Naive thymus-derived CD8-positive, alpha-beta T cell (primary cell): ENCODE measurements around the gene ING5. TPM values are rescaled to one million over a fixed set of nuclear protein-coding genes. Genes with fewer than 3 reads are reported as not detected.

ENCODE experiments used
- ATAC-seq, 2 donors: fragments of 150-1000 bp; cut with Tn5 transposase in 1 of 2; sonication (Bioruptor Pico), chemical (Tn5 transposase) in 1 of 2; 1 replicate in 1 of 2; 2 replicates in 1 of 2; pipeline ENCODE4 v1.10.0; 2021; ENCODE audit warnings: mild to moderate bottlenecking in 2 of 2, moderate library complexity in 2 of 2
- POLR2A ChIA-PET: fragments of 350-600 bp; sonication (Branson Sonifier 250); formaldehyde crosslinking; loops from one replicate; lab custom pipeline; 2021; ENCODE audit warnings: antibody characterized with exemption; lab: Charles Lee
- DNase-seq, 10 donors: peaks; one replicate each; pipeline versions ENCODE4 v3.0.0 to v3.0.0-alpha.2; 2020 to 2022
- H3K27ac Mint-ChIP-seq, 10 donors: one replicate each; pipeline ENCODE4 v1.8.0; 2020 to 2022; ENCODE audit warnings: mild to moderate bottlenecking in 10 of 10, mixed read lengths in 10 of 10, moderate library complexity in 4 of 10, inconsistent platforms in 1 of 10
- H3K27me3 Mint-ChIP-seq, 5 donors: one replicate each; pipeline ENCODE4 v1.8.0; 2021 to 2022; ENCODE audit warnings: mixed read lengths in 5 of 5
- H3K36me3 Mint-ChIP-seq, 3 donors: one replicate each; pipeline ENCODE4 v1.8.0; 2020 to 2022; ENCODE audit warnings: mixed read lengths in 3 of 3, mild to moderate bottlenecking in 2 of 3, inconsistent platforms in 1 of 3
- H3K4me1 Mint-ChIP-seq, 4 donors: one replicate each; pipeline ENCODE4 v1.8.0; 2021 to 2022; ENCODE audit warnings: mixed read lengths in 4 of 4
- H3K4me3 Mint-ChIP-seq, 10 donors: one replicate each; pipeline ENCODE4 v1.8.0; 2020 to 2022; ENCODE audit warnings: mild to moderate bottlenecking in 10 of 10, mixed read lengths in 10 of 10, moderate library complexity in 6 of 10, inconsistent platforms in 1 of 10
- H3K9me3 Mint-ChIP-seq, 9 donors: one replicate each; pipeline ENCODE4 v1.8.0; 2020 to 2022; ENCODE audit warnings: mixed read lengths in 9 of 9, mild to moderate bottlenecking in 3 of 9, inconsistent platforms in 1 of 9, moderate library complexity in 1 of 9
- polyA plus RNA-seq, 3 donors: library from polyadenylated mRNA; unstranded; fragments of 300-500 nt; fragmentation: Illumina TruSeq; gene quantifications; one replicate each; pipeline ENCODE4 v1.2.3, GENCODE V29; 2021
- total RNA-seq, 8 experiments: library from RNA in 2 of 8; stranded (reverse) in 2 of 8; gene quantifications; one replicate each; pipeline ENCODE4 v1.2.3 and lab custom pipeline; 2021 to 2026

ING5 gene
- total and polyA plus RNA-seq, 5 experiments from 2014 or later: 16.4 to 80.8 (median 23.5) TPM

DNA sequence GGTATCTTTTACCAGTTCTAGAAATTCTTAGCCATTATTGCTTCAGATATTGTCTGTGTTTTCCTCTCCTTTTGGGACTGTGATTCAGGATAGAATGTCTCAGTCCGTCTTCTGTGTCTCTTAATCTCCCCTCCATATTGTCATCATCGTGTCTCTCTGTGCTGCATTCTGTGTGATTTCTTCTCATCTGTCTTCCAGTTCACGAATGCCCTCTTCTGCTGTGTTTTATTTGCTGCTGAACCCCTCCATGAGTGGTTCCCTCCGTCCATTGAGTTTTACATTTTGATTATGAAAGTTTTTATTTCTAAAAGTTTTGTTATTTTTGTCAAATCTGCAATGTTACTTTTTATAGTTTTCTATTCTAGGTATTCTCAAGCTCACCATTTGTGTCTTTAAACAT is 44.2 kb downstream of the ING5 start:
- Mint-ChIP-seq H3K4me1 (peaks cover 3 to 5% (median 4%) of the 10 kb centered on the region in 4 donors), H3K36me3 (peaks cover 11 to 46% (median 19%) of the 10 kb centered on the region in 3 donors), H3K9me3 (no peaks in the 10 kb centered on the region), H3K27ac (no peak overlapping the region), H3K27me3 (no peaks in the 10 kb centered on the region), H3K4me3 (no peak overlapping the region)
- no peak for DNase-seq
- POLR2A ChIA-PET: no interaction called here
- no peak for ATAC-seq

DNA sequence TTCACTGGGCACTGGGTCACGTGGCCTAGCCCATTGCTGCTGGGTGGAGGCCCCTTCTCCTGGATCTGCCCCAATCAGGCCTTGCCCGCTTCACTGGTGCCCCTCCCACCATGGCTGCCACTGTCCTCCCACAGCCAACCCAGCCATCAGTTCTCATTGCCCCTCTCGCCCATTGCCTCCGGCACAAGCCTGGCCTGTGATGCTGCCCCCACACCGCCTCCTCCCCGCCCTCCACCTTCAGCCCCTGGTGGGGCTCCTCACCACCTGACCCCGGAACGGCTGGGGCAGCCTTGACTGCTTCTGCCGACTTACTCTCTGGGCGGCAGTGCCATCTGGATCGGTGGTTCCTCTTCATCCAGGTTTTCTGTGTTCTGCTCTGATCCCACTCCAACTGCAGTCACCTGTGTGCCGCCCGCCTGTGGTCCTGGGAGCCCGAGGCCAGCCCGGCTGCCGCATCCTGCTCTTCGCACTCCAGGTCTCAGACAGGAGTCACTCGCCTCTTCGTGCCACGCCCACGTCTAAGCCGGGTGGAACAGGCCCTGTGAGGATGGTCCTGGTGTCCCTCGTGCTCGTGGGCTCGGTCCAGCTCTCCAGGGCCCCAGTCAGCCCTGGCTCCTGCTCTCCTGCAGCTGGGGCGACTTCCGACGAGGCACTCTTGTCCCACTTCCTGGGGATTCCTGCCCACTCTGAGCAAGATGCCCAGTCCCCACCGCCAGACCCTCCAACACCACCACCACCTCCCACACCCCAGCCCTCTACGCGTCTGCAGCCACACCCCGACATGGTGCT is 46.8 kb downstream of the ING5 start:
- Mint-ChIP-seq H3K27ac (peak overlapping the region in 1 of 10 donors; percentile 87), H3K4me3 (no peak overlapping the region), H3K4me1 (peaks cover 0 to 2% (median 0%) of the 10 kb centered on the region in 4 donors), H3K36me3 (peaks cover 11 to 49% (median 19%) of the 10 kb centered on the region in 3 donors), H3K27me3 (no peaks in the 10 kb centered on the region), H3K9me3 (no peaks in the 10 kb centered on the region)
- DNase-seq (no peak), ATAC-seq (no peak)
- POLR2A ChIA-PET: no interaction called here

DNA sequence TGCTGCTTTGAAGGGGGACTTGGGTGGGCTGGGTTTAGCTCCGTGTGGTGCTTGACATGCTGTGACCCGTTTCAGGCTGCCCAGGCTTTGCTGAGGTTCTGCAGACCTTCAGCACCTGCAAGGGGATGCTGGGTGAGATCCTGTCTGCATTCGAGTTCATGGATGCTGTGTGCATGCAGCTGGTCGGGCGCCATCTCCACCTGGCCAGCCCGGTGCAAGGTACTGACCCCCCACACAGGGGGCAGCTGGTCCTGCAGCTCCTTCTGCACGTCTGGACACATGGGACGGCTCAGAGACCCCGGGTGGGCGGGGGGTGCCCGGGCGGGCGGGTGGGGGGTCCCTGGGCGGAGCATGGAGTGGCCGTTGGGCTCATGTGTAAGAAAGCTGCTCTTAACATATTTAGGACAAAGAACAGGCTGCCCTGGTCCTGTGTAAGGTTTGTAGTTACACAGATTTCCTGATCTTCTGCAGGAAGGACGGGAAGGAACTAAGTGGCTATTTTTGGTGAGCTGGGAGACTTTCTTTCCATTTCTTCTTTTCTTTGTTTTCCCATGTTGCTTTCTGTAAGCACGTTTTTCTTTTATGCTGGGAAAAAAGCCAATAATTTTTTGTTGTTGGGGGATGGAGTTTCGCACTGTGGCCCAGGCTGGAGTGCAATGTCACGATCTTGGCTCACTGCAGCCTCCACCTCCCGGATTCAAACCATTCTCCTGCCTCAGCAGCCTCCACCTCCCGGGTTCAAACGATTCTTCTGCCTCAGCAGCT is 48.4 kb downstream of the ING5 start:
- Mint-ChIP-seq H3K9me3 (no peaks in the 10 kb centered on the region), H3K4me1 (peaks cover 0 to 2% (median under 1%) of the 10 kb centered on the region in 4 donors), H3K4me3 (no peak overlapping the region), H3K36me3 (peaks cover 10 to 46% (median 18%) of the 10 kb centered on the region in 3 donors), H3K27me3 (no peaks in the 10 kb centered on the region), H3K27ac (peak overlapping the region in 1 of 10 donors; percentile 87)
- DNase-seq: no peak
- ATAC-seq: no peak
- POLR2A ChIA-PET: no interaction called here

DNA sequence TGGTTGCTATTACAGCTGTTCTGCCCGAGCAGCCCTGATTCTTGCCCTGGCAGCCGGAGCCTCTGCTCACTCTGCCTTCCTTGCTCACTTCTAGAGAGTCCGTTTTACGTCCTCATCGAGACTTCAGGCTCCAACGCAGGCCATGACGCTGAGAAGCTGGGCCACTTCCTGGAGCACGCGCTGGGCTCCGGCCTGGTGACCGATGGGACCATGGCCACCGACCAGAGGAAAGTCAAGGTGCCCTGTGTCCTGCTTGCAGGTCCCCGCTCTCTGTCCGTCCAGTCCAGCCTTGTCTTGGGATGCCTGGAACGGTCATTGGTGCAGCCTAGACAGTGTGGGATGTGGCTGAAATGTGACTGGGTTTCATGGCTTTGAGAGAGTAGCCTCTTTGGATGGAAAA is 49.3 kb downstream of the ING5 start:
- Mint-ChIP-seq H3K4me3 (no peak overlapping the region), H3K4me1 (peaks cover 0 to 2% (median under 1%) of the 10 kb centered on the region in 4 donors), H3K27ac (no peak overlapping the region), H3K9me3 (no peaks in the 10 kb centered on the region), H3K27me3 (no peaks in the 10 kb centered on the region), H3K36me3 (peaks cover 1 to 46% (median 9%) of the 10 kb centered on the region in 3 donors)
- ATAC-seq (no peak), DNase-seq (no peak)
- POLR2A ChIA-PET: no interaction called here

DNA sequence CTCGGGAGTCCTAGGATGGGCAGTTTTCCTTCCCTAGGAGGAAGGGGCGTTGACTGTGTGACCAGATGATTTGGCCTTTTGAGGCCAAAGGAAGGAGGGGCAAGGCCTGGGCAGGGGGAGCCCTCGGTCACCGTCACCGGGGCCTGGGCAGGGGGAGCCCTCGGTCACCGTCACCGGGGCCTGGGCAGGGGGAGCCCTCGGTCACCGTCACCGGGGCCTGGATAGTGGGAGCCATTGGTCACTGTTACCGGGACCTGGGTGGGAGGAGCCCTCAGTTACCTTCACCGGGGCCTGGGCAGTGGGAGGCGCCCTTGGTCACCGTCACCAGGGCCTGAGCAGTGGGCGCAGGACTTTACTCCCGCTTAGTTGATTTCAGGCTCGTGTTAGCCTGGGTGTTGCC is 49.9 kb downstream of the ING5 start:
- POLR2A ChIA-PET: no interaction called here
- Mint-ChIP-seq H3K27ac (no peak overlapping the region), H3K4me3 (no peak overlapping the region), H3K36me3 (peaks cover 0 to 48% (median 6%) of the 10 kb centered on the region in 3 donors), H3K4me1 (peaks cover 0 to 2% (median under 1%) of the 10 kb centered on the region in 4 donors), H3K27me3 (no peaks in the 10 kb centered on the region), H3K9me3 (no peaks in the 10 kb centered on the region)
- ATAC-seq: no peak
- DNase-seq: no peak

DNA sequence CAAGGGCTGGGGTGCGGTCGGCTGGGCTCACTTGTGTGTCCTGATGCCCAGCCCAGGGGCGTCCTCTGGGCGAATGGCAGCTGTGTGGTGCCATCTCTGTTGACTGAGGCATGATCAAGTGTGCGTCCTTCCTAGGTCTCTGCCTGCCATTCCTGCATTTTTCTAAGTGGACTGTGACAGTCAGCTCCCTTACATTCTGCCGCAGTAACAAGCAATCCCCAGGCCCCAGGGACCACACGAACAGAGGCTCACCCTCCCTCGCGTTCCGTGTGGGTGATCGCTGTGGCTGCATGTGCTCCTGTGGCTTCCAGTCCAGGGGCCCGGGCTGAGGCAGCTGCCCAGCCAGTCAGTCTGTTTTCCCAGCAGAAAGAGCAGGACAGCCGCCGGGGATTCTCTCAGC is 50.4 kb downstream of the ING5 start:
- H3K4me1 Mint-ChIP-seq: peaks cover 0 to 2% (median 0%) of the 10 kb centered on the region in 4 donors

DNA sequence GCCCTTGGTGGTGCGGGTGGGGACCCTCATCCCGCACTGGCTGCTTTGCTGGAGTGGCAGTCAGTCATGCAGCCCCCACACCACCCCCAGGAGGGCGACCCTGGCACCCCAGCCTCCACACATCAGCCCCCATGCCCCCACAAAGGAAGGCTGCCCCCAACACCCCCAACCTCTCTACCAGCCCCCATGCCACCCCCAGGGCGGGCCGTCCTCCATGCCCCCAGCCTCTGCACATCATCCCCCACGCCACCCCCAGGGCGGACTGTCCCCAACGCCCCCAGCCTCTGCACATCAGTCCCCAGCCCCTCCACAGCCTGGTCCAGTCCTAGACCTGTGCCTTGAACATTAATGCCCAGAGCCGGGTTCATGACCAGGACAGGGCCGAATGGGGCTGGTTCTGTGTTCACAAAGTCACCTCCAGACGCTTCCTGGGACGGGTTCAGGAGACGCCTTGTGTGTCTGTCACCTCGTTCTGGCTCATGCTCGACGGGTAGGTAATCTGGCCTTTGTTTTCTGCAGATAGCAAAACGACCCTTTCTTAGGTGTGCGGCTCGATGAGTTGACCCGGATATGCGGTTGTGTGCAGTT is 50.9 kb downstream of the ING5 start:
- POLR2A ChIA-PET: no interaction called here
- H3K27ac Mint-ChIP-seq: no peak overlapping the region
- H3K36me3 Mint-ChIP-seq: peaks cover 0 to 50% (median 6%) of the 10 kb centered on the region in 3 donors
- H3K4me3 Mint-ChIP-seq: no peak overlapping the region
- H3K9me3 Mint-ChIP-seq: no peaks in the 10 kb centered on the region
- H3K27me3 Mint-ChIP-seq: no peaks in the 10 kb centered on the region
- ATAC-seq (no peak), DNase-seq (no peak)
- peaks cover 0 to 2% (median 0%) of the 10 kb centered on the region in 4 donors for H3K4me1 Mint-ChIP-seq

More for the DNA sequence above, 50.4 kb downstream of the ING5 start:
- Mint-ChIP-seq H3K9me3 (no peaks in the 10 kb centered on the region), H3K4me3 (no peak overlapping the region), H3K36me3 (peaks cover 0 to 48% (median 6%) of the 10 kb centered on the region in 3 donors), H3K27ac (no peak overlapping the region), H3K27me3 (no peaks in the 10 kb centered on the region)
- POLR2A ChIA-PET: no interaction called here
- DNase-seq (no peak), ATAC-seq (no peak)

DNA sequence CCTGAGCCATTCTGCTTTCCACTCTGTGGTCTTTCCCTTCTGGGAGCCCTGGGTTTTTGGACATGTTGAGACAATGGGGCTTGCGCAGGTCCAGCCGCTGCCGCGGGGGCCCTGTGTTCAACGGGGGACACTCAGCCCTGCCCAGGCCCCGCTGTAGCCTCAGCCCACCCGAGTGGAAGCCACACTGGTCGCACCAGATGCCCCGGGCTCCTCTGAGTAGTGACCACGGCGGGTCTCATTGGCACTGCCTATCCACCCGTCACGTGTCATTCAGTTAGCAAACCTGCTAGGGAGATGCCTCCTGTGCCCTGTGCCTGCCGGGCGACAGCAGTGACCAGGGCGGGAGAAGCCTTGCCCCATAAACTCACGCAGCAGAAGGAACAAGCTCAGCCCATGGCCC is 51.7 kb downstream of the ING5 start:
- H3K9me3 Mint-ChIP-seq: no peaks in the 10 kb centered on the region

DNA sequence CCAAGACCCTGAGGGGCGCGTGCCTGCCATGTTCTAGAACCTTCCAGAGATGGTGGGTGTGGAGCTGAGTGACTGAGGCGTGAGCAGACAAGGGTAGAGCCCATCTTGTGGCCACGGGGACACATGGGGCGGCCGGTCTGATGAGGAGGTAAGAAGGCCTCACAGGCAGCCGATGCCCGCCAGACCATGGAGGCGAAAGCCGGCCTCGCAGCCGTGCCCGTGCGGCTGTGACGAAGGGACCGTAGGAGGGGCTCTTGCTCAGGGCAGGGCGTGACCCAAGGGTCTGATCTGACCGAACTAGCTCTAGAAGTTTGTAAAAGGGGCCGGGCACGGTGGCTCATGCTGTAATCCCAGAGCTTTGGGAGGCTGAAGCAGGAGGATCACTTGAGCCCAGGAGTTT is 52.2 kb downstream of the ING5 start:
- Mint-ChIP-seq H3K4me3 (no peak overlapping the region), H3K27me3 (no peaks in the 10 kb centered on the region), H3K9me3 (no peaks in the 10 kb centered on the region), H3K4me1 (peaks cover 0 to 4% (median 0%) of the 10 kb centered on the region in 4 donors), H3K27ac (peak overlapping the region in 1 of 10 donors; percentile 28), H3K36me3 (peaks cover 0 to 58% (median 4%) of the 10 kb centered on the region in 3 donors)
- no peak for ATAC-seq
- POLR2A ChIA-PET: interaction anchor here (0.6 kb wide), 1 partner anchor 43 kb away, joined by 3 read pairs; no protein-coding TSS in a partner anchor
- DNase-seq: no peak

More for the DNA sequence above, 51.7 kb downstream of the ING5 start:
- POLR2A ChIA-PET: interaction anchor here (0.6 kb wide), 1 partner anchor 42 kb away, joined by 3 read pairs; no protein-coding TSS in a partner anchor
- DNase-seq: no peak
- ATAC-seq: no peak
- Mint-ChIP-seq H3K27me3 (no peaks in the 10 kb centered on the region), H3K4me1 (peaks cover 0 to 4% (median 0%) of the 10 kb centered on the region in 4 donors), H3K4me3 (no peak overlapping the region), H3K36me3 (peaks cover 0 to 54% (median 4%) of the 10 kb centered on the region in 3 donors), H3K27ac (no peak overlapping the region)

DNA sequence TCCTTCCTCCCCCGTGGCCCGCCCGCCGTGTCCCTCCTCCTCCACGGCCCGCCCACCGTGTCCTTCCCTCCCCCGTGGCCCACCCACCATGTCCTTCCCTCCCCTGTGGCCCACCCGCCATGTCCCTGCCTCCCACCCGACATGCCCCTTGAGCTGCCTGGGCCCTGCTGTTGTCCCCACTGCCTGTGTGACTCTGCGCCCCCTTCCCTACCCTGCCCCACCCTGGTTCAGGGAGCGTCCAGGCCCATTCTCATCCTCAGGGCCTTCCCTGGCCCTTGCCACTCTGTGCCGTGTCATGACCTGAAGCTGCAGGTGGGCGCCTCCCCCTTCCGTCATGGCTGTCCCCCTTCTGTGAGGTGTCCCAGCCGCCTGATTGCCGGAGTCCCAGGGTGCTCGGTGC is 53.3 kb downstream of the ING5 start:
- peaks cover 0 to 2% (median 0%) of the 10 kb centered on the region in 9 donors for H3K9me3 Mint-ChIP-seq
- DNase-seq: no peak
- no peaks in the 10 kb centered on the region for H3K27me3 Mint-ChIP-seq
- peaks cover 0 to 59% (median 12%) of the 10 kb centered on the region in 3 donors for H3K36me3 Mint-ChIP-seq
- POLR2A ChIA-PET: no interaction called here
- no peak overlapping the region for H3K27ac Mint-ChIP-seq
- H3K4me3 Mint-ChIP-seq: no peak overlapping the region
- H3K4me1 Mint-ChIP-seq: peaks cover 0 to 7% (median 0%) of the 10 kb centered on the region in 4 donors
- ATAC-seq: no peak

DNA sequence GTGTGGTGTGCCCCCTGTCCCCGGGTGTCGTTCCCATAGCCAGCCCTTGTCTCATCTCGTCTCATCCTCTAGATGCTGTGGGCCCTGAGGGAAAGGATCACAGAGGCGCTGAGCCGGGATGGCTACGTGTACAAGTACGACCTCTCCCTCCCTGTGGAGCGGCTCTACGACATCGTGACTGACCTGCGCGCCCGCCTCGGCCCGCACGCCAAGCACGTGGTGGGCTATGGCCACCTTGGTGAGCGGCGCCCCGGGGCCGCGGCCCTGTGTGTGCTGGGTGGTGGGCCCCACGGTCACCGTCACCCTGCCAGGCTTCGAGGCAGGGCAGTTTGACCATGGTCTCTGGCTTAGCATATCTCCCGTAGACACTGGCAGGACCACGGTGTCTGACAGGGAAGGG is 53.9 kb downstream of the ING5 start:
- Mint-ChIP-seq H3K27me3 (no peaks in the 10 kb centered on the region), H3K4me3 (no peak overlapping the region), H3K36me3 (peaks cover 3 to 61% (median 14%) of the 10 kb centered on the region in 3 donors), H3K9me3 (peaks cover 0 to 4% (median 2%) of the 10 kb centered on the region in 9 donors), H3K4me1 (peaks cover 0 to 8% (median under 1%) of the 10 kb centered on the region in 4 donors), H3K27ac (no peak overlapping the region)
- ATAC-seq: no peak
- no peak for DNase-seq
- POLR2A ChIA-PET: no interaction called here

DNA sequence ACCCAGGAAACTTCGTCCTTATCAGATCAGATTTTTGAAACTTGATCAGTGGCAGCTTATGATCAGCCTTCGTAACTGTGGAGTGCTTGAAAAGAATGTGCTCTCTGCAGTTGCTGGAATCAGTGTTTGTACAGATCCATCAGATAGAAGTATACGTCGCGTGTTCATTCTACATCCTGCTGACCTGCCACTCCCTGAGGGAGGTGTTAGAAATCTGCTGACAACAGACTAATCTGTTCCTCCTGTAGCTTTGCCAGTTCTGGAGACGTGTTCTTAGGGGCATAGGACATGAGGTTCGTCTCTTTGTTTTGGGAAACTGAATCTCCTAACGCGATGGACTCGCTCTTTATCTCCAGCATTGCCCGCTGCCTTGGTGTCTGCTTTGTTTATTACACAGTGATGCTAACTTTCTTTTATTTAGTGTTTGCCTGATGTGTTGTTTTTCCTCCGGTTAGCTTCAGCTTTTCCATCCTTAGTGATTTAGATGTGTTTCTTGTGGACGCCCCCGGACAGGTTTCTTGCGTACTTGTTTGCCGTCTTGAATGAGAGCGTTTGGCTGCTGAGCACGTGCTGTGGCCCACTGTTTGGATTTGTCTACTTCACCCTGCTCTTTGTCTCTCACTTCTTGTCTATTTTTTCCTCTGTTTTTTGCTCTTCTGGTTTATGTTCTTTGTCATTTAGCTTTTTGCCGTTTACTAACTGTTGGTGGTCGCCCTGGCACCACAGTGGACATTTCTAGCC is 57.4 kb downstream of the ING5 start:
- Mint-ChIP-seq H3K4me1 (peaks cover 7 to 20% (median 9%) of the 10 kb centered on the region in 4 donors), H3K27me3 (no peaks in the 10 kb centered on the region), H3K9me3 (peaks cover 0 to 5% (median 2%) of the 10 kb centered on the region in 9 donors), H3K36me3 (peaks cover 5 to 59% (median 14%) of the 10 kb centered on the region in 3 donors), H3K27ac (peak overlapping the region in 5 of 10 donors; percentile 9 to 78 (median 50)), H3K4me3 (no peak overlapping the region)
- peak in 1 of 10 donors; percentile 58 for DNase-seq
- ATAC-seq: no peak
- POLR2A ChIA-PET: no interaction called here
